ENCODE data around the gene ZBTB25. TPM values are rescaled to one million over a fixed set of nuclear protein-coding genes. Genes with fewer than 3 reads are reported as not detected.

The ZBTB25 gene
- total RNA-seq, 2 experiments from 2014 or later = 56.8 to 58.1 TPM

DNA sequence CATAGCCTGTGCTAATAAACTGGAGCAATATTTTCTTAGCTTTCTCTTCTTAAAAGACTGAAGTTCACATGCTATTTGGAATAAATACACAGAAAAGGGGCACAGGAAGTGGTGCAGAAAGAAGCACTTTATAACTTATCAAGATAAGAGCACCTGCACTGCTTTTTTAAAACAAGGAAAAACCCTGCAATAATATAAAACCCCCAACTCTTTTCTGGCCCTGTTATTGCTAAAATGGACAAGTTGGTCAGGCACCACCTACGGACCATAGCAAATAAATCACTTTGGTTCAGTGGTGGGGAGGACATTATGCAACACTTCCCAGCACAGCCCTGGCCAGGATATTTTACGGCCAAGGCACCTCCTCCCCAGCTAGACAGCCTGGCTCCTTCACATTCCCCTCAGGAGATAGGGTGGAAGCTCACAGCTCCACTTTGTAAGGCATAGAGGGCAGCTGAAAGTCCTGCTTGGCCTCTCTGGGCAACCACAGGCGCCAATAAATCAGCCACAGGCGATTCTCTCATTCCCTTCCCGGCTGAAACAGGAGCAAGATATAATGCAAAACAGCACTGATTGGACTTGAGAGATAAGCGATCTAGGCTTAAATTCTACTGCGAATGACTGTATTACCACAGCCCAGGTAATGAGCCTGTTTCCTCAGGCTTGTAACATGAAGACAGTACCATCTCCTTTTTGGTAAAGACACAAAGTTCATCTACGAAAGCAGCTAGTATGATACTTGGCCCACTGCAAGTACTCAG, 2.0 kb downstream of the ZBTB25 start:
- peaks cover 72% of the 10 kb centered on the region for H3K4me1 Mint-ChIP-seq (ENCODE audit: low read depth)
- H3K4me3 Mint-ChIP-seq = peak overlapping the region; percentile 100
- DNase-seq (peak in 4 of 14 experiments; percentile 19 to 76 (median 57)), ATAC-seq (ENCODE audit: poor library complexity) (no peak)
- no peaks in the 10 kb centered on the region for H3K9me3 Mint-ChIP-seq
- CTCF ChIA-PET = interaction anchor here (1.6 to 3.2 kb wide), 4 partner anchors 10 to 72 kb away, joined by 3 to 44 read pairs (median 8); no protein-coding TSS in a partner anchor
- Histone ChIP-seq H3K36me3 (ENCODE audit: insufficient read depth, low read length) (peaks cover 16% of the 10 kb centered on the region), H3K4me1 (ENCODE audit: insufficient read depth, low read length) (peaks cover 47% of the 10 kb centered on the region), H3K27me3 (ENCODE audit: control insufficient read depth in 1 of 2, insufficient read depth in 2 of 2, low read length in 2 of 2) (no peaks in the 10 kb centered on the region), H3K4me3 (ENCODE audit: low read length) (peak overlapping the region; percentile 96), H3K27ac (ENCODE audit: low read depth in 1 of 2, low read length in 2 of 2) (peak overlapping the region; percentile 98 to 100), H3K9me3 (ENCODE audit: control insufficient read depth in 1 of 2, insufficient read depth in 1 of 2, low read length in 2 of 2) (no peaks in the 10 kb centered on the region)
- H3K27ac Mint-ChIP-seq = peak overlapping the region; percentile 100
- H3K27me3 Mint-ChIP-seq = peaks cover 4% of the 10 kb centered on the region
- no peak for TF ChIP-seq CTCF (IDR thresholded peaks at IDR 0.05)
- POLR2A ChIA-PET = interaction anchor here (0.7 to 6.5 kb wide), 17 partner anchors 8 to 860 kb away, joined by 3 to 112 read pairs (median 6); partner anchors contain the start of genes AKAP5, CHURC1, HSPA2 and MAX
- intact Hi-C loops (cut with DNase I, micrococcal nuclease) = loop anchor here (1.0 to 10.0 kb wide), 7 partner anchors 10 to 857 kb away; partner anchors contain the start of genes MAX (in 2 of the 2), MTHFD1 (in 2 of the 2), WDR89 (in 2 of the 2) and CHURC1 (in 1 of the 2)
- peaks cover 71% of the 10 kb centered on the region for H3K36me3 Mint-ChIP-seq (ENCODE audit: low read depth)

DNA sequence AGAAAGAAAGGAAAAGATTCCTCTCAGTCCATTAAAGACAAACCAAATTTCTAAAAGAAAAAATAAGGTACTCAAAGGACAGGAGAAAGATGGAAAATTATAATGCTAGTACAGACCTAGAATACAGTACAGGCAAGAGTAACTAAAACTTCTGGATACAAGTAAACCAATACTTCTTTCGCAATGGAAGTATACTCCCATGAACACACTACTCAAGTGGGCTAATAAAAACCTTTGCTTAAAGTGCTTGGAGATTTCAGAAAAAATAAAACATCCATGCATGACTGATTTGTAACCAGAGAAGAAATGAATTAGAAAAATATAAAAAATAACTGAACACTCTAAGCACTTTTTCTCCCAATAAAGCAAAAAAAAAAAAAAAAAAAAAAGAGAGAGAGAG, 3.5 kb downstream of the ZBTB25 start:
- no peak overlapping the region for H3K4me3 ChIP-seq (ENCODE audit: low read length)
- POLR2A ChIA-PET = interaction anchor here (6.5 kb wide), 1 partner anchor 13 kb away, joined by 112 read pairs; no protein-coding TSS in a partner anchor

More for the DNA sequence above, 3.5 kb downstream of the ZBTB25 start:
- Histone ChIP-seq H3K36me3 (ENCODE audit: insufficient read depth, low read length) (peaks cover 26% of the 10 kb centered on the region), H3K27me3 (ENCODE audit: control insufficient read depth in 1 of 2, insufficient read depth in 2 of 2, low read length in 2 of 2) (no peaks in the 10 kb centered on the region), H3K4me1 (ENCODE audit: insufficient read depth, low read length) (peaks cover 52% of the 10 kb centered on the region), H3K27ac (ENCODE audit: low read depth in 1 of 2, low read length in 2 of 2) (peak overlapping the region; percentile 45 to 98), H3K9me3 (ENCODE audit: control insufficient read depth in 1 of 2, insufficient read depth in 1 of 2, low read length in 2 of 2) (no peaks in the 10 kb centered on the region)
- H3K27ac Mint-ChIP-seq = peak overlapping the region; percentile 100
- CTCF ChIA-PET = no interaction called here
- DNase-seq = no peak
- H3K36me3 Mint-ChIP-seq (ENCODE audit: low read depth) = peaks cover 73% of the 10 kb centered on the region
- H3K27me3 Mint-ChIP-seq = peaks cover 4% of the 10 kb centered on the region
- H3K9me3 Mint-ChIP-seq = no peaks in the 10 kb centered on the region
- intact Hi-C loops (cut with DNase I, micrococcal nuclease) = loop anchor here (5.0 to 10.0 kb wide), 5 partner anchors 113 to 855 kb away; partner anchors contain the start of genes MAX (in 2 of the 2), MTHFD1 (in 2 of the 2), WDR89 (in 2 of the 2) and CHURC1 (in 1 of the 2)
- TF ChIP-seq CTCF (IDR thresholded peaks at IDR 0.05) = no peak
- peaks cover 66% of the 10 kb centered on the region for H3K4me1 Mint-ChIP-seq (ENCODE audit: low read depth)
- ATAC-seq (ENCODE audit: poor library complexity) = no peak
- peak overlapping the region; percentile 100 for H3K4me3 Mint-ChIP-seq

All from CD4-positive, alpha-beta T cell (primary cell).